Pancreas (tissue), 10 donors: Measurements from ENCODE around the gene ZNF830. TPM values are rescaled to one million over a fixed set of nuclear protein-coding genes. Genes with fewer than 3 reads are reported as not detected.
"Not testable (repeated sequence)": the region's sequence is repeated elsewhere in the genome, so short reads cannot be mapped to it uniquely, and the experiment has no call there.

Source experiments
- ATAC-seq, 4 donors: fragments of 200-7000 bp; cut with Tn5 transposase; one replicate each; pipeline versions ENCODE4 v1.8.0 to v1.9.1; 2020; ENCODE audit warnings: mild to moderate bottlenecking in 4 of 4, moderate library complexity in 4 of 4
- DNase-seq, 6 donors: peaks; one replicate each; pipeline ENCODE4 v3.0.0-alpha.2; 2020
- FAIRE-seq: peaks from 2 replicates; lab custom pipeline; 2012; peaks lifted over from hg19 to GRCh38; lab: Jason Lieb, UNC
- H3K27ac ChIP-seq, 4 donors: fragments of 200-600 bp; sonication (generic); 1 replicate in 3 of 4; 2 replicates in 1 of 4; pipeline versions ENCODE4 v1.5.0 to v1.8.0; 2020
- H3K27me3 ChIP-seq, 4 donors: fragments of 200-600 bp; one replicate each; pipeline ENCODE4 v1.8.0; 2021
- H3K36me3 ChIP-seq, 3 donors: fragments of 200-600 bp; sonication (generic) in 1 of 3; one replicate each; pipeline versions ENCODE4 v1.5.0 to v1.8.0; 2020 to 2021
- H3K4me1 ChIP-seq, 3 donors: fragments of 200-600 bp; one replicate each; pipeline ENCODE4 v1.8.0; 2021
- H3K4me3 ChIP-seq, 4 donors: fragments of 200-600 bp; sonication (generic) in 2 of 4; one replicate each; pipeline versions ENCODE4 v1.5.0 to v1.8.0; 2020 to 2021
- H3K9me3 ChIP-seq, 4 donors: fragments of 200-600 bp; one replicate each; pipeline ENCODE4 v1.8.0; 2021
- CTCF ChIP-seq, 4 donors: fragments of 200-600 bp; sonication (generic) in 3 of 4; IDR thresholded peaks; one replicate each; pipeline versions ENCODE4 v1.5.0 to v1.8.0; 2021; ENCODE audit warnings: antibody characterized with exemption in 4 of 4
- WGBS, 2 donors: extraction: QIAGEN DNeasy Blood & Tissue Kit; methylation state at CpG; one replicate each; pipeline ENCODE4 v1.1.7; 2013; 5-methylcytosine and 5-hydroxymethylcytosine counted together
- intact Hi-C, 3 donors: fragments of 100-400 bp; cut with DNase I; formaldehyde crosslinking; loops; one replicate each; pipeline versions ENCODE4 v1.11.1 to v1.14.2; 2022
- polyA plus RNA-seq, 2 donors: library from polyadenylated mRNA; stranded (reverse); fragments of 200-250 nt; gene quantifications; one replicate each; pipeline ENCODE4 v1.2.3, GENCODE V29; 2013
- total RNA-seq, 6 donors: library from RNA; stranded (reverse); fragmentation: NEBNext Ultra II Directional in 4 of 6; extraction: Animal tissue kit (Norgen Biotek cat#: 25700) in 4 of 6; gene quantifications; one replicate each; pipeline versions ENCODE4 v1.2.1 to v1.2.4, GENCODE V29; 2021 to 2023
- donor health status: healthy with polysubstance abuse.
- donor health status: DM: no; HTN: no; CAD: no; lungs with moderate emphysema.
- donor health status: DM: no; HTN: no; CAD: no.
- donor health status: control.
- donor health status: control.
- donor health status: Bipolar disorder and iron deficiency.
- donor health status: DM: yes; HTN: yes; CAD: no.
- donor health status: DM: no; HTN: no; CAD: no.
- donor health status: DM: no; HTN: no; CAD: no.
- donor health status: DM: yes; HTN: yes; CAD: no.

The ZNF830 gene
- total and polyA plus RNA-seq, 8 donors, result 3.8 to 9.7 (median 5.7) TPM

- intact Hi-C loops, result no loop called here
- no peak for FAIRE-seq
These were observed 34.7 kb upstream of the ZNF830 start for GRCh38 chr17:34926661-34927060.

GRCh38 chr17:34930283-34930682 lies 31.1 kb upstream of the ZNF830 start:
- Histone ChIP-seq H3K4me3 (no peak overlapping the region), H3K27ac (no peak overlapping the region), H3K4me1 (no peaks in the 10 kb centered on the region), H3K27me3 (no peaks in the 10 kb centered on the region), H3K9me3 (no peaks in the 10 kb centered on the region), H3K36me3 (no peaks in the 10 kb centered on the region)
- ATAC-seq (no peak), FAIRE-seq (no peak), DNase-seq (no peak)
- intact Hi-C loops, result no loop called here
- no peak for TF ChIP-seq CTCF (IDR thresholded peaks at IDR 0.05)

More at GRCh38 chr17:34926661-34927060, 34.7 kb upstream of the ZNF830 start:
- Histone ChIP-seq H3K9me3 (no peaks in the 10 kb centered on the region), H3K27ac (no peak overlapping the region), H3K36me3 (no peaks in the 10 kb centered on the region), H3K4me1 (no peaks in the 10 kb centered on the region), H3K4me3 (no peak overlapping the region), H3K27me3 (no peaks in the 10 kb centered on the region)
- ATAC-seq, result no peak
- WGBS, 2 donors, result 96 to 97% methylated on average over 3 of the region's 3 CpGs
- DNase-seq, result no peak
- TF ChIP-seq CTCF (IDR thresholded peaks at IDR 0.05), result no peak

DNA sequence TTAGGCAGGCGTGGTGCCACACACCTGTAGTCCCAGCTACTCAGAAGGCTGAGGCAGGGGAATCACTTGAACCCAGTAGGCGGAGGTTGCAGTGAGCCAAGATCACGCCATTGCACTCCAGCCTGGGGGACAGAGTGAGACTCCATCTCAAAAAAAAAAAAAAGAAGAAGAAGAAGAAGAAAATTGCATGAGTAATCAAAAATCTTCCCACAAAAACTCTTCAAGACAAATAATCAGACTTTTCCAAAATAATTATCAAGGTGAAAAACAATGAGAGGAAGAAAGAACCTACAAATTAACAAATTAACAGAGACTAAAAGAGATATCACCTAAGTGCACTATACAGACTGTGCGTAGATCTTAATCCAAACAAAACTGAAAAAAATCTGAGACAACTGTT lies 10.6 kb upstream of the ZNF830 start:
- H3K27ac ChIP-seq, H3K36me3 ChIP-seq, H3K4me1 ChIP-seq, intact Hi-C loops, FAIRE-seq, H3K27me3 ChIP-seq, DNase-seq, H3K9me3 ChIP-seq, ATAC-seq, H3K4me3 ChIP-seq: not testable (repeated sequence)
- 92 to 94% methylated on average over 4 of the region's 4 CpGs for WGBS, 2 donors

DNA sequence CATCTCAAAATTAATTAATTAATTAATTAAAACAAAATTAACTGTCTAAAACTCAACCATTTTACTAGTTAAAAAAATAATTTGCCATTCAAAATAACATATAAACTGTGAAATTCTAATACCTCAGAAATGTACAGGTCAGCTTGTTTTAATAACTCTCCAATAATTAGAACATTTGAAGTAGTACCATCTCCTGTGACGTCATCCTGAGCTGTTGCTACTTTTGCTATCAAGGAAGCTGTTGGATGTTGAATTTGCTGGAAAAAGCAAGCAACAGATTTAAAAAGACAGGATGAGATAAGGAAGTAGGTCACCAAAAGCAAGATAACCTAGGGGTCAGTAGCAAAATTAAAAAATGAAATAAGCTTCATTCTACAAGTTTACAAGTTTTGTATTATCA lies 2.9 kb upstream of the ZNF830 start:
- Histone ChIP-seq H3K9me3 (no peaks in the 10 kb centered on the region), H3K4me1 (peaks cover 0 to 18% (median 14%) of the 10 kb centered on the region in 3 donors), H3K36me3 (no peaks in the 10 kb centered on the region), H3K27me3 (no peaks in the 10 kb centered on the region), H3K4me3 (no peak overlapping the region), H3K27ac (no peak overlapping the region)
- DNase-seq (no peak), FAIRE-seq (no peak), ATAC-seq (no peak)
- 57 to 68% methylated on average over 1 of the region's 1 CpG for WGBS, 2 donors
- TF ChIP-seq CTCF (IDR thresholded peaks at IDR 0.05), result no peak
- intact Hi-C loops, result no loop called here

DNA sequence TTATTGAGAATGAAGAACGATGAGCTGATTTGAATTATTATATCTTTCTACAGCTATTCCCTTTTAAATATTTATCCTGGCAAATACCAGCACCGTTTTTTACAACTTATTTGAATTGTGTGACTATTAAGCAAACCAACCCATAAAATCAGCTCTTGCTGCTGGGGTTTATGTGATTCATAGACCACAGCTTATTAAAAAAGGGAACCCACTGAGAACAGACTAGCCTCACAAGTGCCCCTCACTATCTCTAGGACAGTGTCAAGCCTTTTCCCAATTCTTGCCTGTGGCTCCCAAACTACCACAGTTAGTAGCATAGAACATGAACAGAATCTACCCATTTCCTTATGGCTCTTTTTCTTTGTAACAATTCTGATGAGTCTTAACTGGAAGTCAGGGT lies 12.8 kb downstream of the ZNF830 start:
- DNase-seq (no peak), FAIRE-seq (no peak), ATAC-seq (no peak)
- no peak overlapping the region for H3K27ac ChIP-seq
- no peaks in the 10 kb centered on the region for H3K27me3 ChIP-seq
- no peaks in the 10 kb centered on the region for H3K4me1 ChIP-seq
- no peak overlapping the region for H3K4me3 ChIP-seq
- no peaks in the 10 kb centered on the region for H3K36me3 ChIP-seq
- intact Hi-C loops, result no loop called here
- no peaks in the 10 kb centered on the region for H3K9me3 ChIP-seq
- 17 to 25% methylated on average over 2 of the region's 2 CpGs for WGBS, 2 donors
- TF ChIP-seq CTCF (IDR thresholded peaks at IDR 0.05), result no peak
